BLaER1 (cell line): ENCODE results near the gene PTPRCAP.
A peak's percentile ranks its signal among the peaks of the same experiment; 100 is the strongest.

Source experiments
- H3K27ac ChIP-seq: shearing (Covaris generic); formaldehyde crosslinking; 2 replicates; pipeline ENCODE4 v1.8.1; 2022
- H3K27me3 ChIP-seq: shearing (Covaris generic); formaldehyde crosslinking; 2 replicates; pipeline ENCODE4 v1.8.1; 2022
- H3K36me3 ChIP-seq: shearing (Covaris generic); formaldehyde crosslinking; 2 replicates; pipeline ENCODE4 v1.8.1; 2022
- H3K4me1 ChIP-seq: shearing (Covaris generic); formaldehyde crosslinking; 2 replicates; pipeline ENCODE4 v1.8.1; 2022
- H3K4me2 ChIP-seq: shearing (Covaris generic); formaldehyde crosslinking; 2 replicates; pipeline ENCODE4 v1.8.1; 2022
- H3K4me3 ChIP-seq: shearing (Covaris generic); formaldehyde crosslinking; 2 replicates; pipeline ENCODE4 v1.8.1; 2022
- H3K9ac ChIP-seq: shearing (Covaris generic); formaldehyde crosslinking; 2 replicates; pipeline ENCODE4 v1.8.1; 2022
- H3K9me3 ChIP-seq: shearing (Covaris generic); formaldehyde crosslinking; 2 replicates; pipeline ENCODE4 v1.8.1; 2022
- H4K20me1 ChIP-seq: shearing (Covaris generic); formaldehyde crosslinking; 2 replicates; pipeline ENCODE4 v1.8.1; 2022
- Cebpa-rat ChIP-seq: shearing (Covaris generic); IDR thresholded peaks from 2 replicates; pipeline ENCODE4 v1.8.1; 2022

PTPRCAP gene

DNA sequence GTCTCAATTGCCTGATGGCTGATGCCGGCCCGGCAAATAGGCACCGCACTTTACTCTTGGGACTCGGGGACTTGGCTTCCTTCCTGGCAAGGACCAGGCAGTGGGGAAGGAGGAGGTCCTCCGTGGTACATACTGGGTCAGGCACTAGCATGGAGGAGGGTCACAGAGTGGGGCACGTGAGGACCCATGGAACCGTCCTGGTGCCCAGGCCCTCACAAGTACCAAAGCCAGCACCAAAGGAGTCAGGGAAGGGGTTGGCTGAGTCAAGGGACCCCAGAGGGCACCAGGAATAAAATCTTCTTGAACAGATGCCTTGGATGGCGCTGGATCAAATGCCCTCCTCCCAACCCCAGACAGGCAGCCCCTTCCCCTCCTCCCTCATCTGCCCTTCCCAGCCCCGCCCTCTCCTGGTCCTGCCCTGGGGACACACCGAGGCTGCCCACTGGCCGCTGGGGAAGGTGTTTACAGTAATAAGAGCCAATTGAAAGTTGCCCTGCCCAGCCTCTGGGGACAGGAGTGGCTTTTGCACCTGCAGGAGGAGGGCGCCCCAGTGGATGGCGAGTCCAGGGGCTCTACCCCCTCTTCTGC is 27.6 kb downstream of the PTPRCAP start:
- H3K36me3 ChIP-seq, result 0 out of 2 replicates have a peak, but pooled peaks cover 10% of the 10 kb centered on the region
- H3K27ac ChIP-seq, result peak overlapping the region; percentile 97
- no peak for TF ChIP-seq Cebpa-rat
- no peaks in the 10 kb centered on the region for H3K9me3 ChIP-seq
- peak overlapping the region; percentile 87 for H3K9ac ChIP-seq
- H3K4me1 ChIP-seq, result peaks cover 99% of the 10 kb centered on the region
- peak overlapping the region; percentile 100 for H3K4me2 ChIP-seq
- H4K20me1 ChIP-seq, result no peaks in the 10 kb centered on the region
- peak overlapping the region; percentile 45 for H3K4me3 ChIP-seq
- H3K27me3 ChIP-seq, result peaks cover 14% of the 10 kb centered on the region

DNA sequence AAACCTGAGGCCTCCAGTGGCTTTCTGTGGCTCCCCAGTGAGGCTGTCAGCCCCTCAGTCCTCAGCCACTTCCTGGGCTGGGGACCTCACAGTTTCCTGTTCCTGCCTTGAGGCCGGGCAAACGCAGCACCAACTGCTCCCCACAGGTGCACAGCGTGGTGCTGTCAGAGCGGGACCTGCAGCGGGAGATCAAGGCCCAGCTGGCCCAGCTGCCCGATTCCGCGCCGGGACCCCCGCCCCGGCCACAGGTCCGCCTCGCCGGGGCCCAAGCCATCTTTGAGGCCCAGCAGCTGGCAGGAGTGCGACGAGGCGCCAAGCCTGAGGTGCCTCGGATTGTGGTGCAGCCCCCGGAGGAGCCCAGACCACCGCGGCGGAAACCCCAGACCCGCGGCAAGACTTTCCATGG is 28.2 kb downstream of the PTPRCAP start:
- peaks cover 100% of the 10 kb centered on the region for H3K4me1 ChIP-seq
- H3K4me2 ChIP-seq, result peak overlapping the region; percentile 100
- TF ChIP-seq Cebpa-rat, result no peak
- H3K4me3 ChIP-seq, result peak overlapping the region; percentile 45
- peak overlapping the region; percentile 97 for H3K27ac ChIP-seq
- H4K20me1 ChIP-seq, result no peaks in the 10 kb centered on the region
- H3K27me3 ChIP-seq, result peaks cover 8% of the 10 kb centered on the region
- peak overlapping the region; percentile 87 for H3K9ac ChIP-seq
- no peaks in the 10 kb centered on the region for H3K9me3 ChIP-seq
- H3K36me3 ChIP-seq, result 0 out of 2 replicates have a peak, but pooled peaks cover 10% of the 10 kb centered on the region

DNA sequence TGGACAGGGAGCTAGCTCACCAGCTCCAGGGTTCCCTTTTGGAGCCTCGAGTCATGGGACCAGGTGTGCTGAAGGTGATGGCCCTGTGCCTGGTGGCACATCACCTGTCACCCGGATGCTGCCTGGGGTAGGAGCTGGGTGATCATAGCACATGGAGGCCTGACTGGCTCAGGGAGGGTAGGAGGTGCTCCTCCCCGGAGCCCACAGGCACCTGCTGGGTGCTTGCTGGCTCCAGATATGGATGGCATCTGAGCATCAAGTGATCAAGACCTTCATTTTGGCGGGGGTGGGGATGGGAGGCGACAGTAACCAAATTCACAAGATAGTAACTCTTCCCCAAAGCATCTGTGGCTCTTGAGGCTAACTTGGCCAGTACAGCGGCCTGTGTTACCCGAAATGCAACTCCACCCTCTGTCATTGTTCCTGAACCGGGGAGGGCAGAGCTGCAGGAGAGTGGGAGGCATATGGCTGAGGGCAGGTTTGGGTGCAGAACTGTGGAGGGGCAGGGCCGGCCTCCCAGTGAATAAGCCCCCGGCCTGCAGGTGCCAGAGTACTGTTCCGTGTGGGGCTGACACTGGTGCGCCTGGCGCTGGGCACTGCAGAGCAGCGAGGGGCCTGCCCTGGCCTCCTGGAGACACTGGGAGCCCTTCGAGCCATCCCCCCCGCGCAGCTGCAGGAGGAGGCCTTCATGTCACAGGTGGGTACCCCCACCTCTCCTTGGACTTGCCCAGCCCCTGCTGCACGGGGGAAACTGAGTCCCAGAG is 28.9 kb downstream of the PTPRCAP start:
- no peaks in the 10 kb centered on the region for H3K9me3 ChIP-seq
- peak overlapping the region; percentile 45 for H3K4me3 ChIP-seq
- TF ChIP-seq Cebpa-rat, result no peak
- H3K27me3 ChIP-seq, result peaks cover 2% of the 10 kb centered on the region; the same call in 1 of the 2 replicates
- peak overlapping the region; percentile 87 for H3K9ac ChIP-seq
- H3K4me2 ChIP-seq, result peak overlapping the region; percentile 100
- H4K20me1 ChIP-seq, result no peaks in the 10 kb centered on the region
- H3K4me1 ChIP-seq, result peaks cover 100% of the 10 kb centered on the region
- 0 out of 2 replicates have a peak, but pooled peaks cover 10% of the 10 kb centered on the region for H3K36me3 ChIP-seq
- peak overlapping the region; percentile 97 for H3K27ac ChIP-seq

DNA sequence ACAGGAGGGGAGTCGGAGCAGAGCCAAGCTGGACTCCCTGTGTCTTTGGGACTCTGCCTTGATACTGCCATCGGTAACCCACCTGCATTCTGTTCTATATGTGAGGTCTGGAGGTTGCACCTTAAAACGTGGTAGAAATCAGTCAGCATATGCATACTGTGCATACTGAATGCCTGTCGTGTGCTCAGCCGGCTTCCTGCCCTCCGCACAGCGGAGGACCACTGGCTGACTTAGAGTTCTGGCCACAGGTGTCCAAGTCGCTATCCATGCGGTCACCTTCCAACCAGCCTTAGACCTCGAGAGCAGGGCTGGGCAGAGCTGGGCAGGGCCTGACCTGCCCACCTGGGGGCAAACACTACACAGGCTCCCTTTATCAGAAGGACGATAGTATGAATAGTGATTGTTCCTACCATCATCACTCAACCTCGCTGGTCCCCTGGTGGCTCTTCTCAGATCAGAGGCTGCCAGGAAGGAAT is 29.8 kb downstream of the PTPRCAP start:
- Histone ChIP-seq H3K4me2 (peak overlapping the region; percentile 100), H3K9me3 (no peaks in the 10 kb centered on the region), H4K20me1 (no peaks in the 10 kb centered on the region), H3K4me1 (peaks cover 100% of the 10 kb centered on the region), H3K27ac (peak overlapping the region; percentile 97), H3K9ac (peak overlapping the region; percentile 87), H3K27me3 (no peaks in the 10 kb centered on the region), H3K4me3 (peak overlapping the region; percentile 45), H3K36me3 (0 out of 2 replicates have a peak, but pooled peaks cover 10% of the 10 kb centered on the region)
- no peak for TF ChIP-seq Cebpa-rat

DNA sequence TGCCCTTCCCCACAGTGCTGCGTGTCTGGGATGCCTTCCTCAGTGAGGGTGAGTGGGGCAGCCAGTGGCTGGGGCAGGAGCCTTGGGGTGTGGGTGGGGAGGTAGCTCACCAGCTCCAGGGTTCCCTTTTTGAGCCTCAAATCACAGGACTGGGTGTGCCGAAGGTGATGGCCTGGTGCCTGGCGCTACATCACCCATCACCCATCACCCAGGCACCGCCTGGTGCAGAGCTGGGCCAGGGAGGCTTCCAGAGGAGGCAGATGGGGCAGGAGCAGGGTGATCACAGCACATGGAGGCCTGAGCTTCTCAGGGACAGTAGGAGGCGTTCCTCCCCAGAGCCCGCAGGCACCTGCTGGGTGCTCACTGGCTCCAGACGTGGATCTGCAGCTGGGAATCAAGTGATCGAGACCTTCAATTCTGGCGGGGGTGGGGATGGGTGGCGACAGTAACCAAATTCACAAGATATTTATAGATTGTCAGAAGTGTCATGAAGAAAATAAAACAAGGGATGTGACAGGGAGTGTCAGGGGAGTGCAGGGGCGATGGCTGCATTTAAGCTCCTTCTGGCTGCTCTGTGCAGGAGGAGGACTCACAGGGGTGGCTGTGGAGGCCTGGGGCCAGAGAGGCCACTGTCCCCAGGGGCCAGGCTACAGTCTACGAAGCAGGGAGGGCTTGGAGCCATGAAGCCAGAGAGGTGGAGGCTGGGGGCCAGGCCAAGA is 30.4 kb downstream of the PTPRCAP start:
- Histone ChIP-seq H3K27me3 (no peaks in the 10 kb centered on the region), H3K36me3 (0 out of 2 replicates have a peak, but pooled peaks cover 10% of the 10 kb centered on the region), H3K9ac (peak overlapping the region; percentile 87), H3K4me3 (peak overlapping the region; percentile 45), H3K9me3 (no peaks in the 10 kb centered on the region), H3K4me2 (peak overlapping the region; percentile 100), H3K4me1 (peaks cover 100% of the 10 kb centered on the region), H3K27ac (peak overlapping the region; percentile 97), H4K20me1 (no peaks in the 10 kb centered on the region)
- no peak for TF ChIP-seq Cebpa-rat

DNA sequence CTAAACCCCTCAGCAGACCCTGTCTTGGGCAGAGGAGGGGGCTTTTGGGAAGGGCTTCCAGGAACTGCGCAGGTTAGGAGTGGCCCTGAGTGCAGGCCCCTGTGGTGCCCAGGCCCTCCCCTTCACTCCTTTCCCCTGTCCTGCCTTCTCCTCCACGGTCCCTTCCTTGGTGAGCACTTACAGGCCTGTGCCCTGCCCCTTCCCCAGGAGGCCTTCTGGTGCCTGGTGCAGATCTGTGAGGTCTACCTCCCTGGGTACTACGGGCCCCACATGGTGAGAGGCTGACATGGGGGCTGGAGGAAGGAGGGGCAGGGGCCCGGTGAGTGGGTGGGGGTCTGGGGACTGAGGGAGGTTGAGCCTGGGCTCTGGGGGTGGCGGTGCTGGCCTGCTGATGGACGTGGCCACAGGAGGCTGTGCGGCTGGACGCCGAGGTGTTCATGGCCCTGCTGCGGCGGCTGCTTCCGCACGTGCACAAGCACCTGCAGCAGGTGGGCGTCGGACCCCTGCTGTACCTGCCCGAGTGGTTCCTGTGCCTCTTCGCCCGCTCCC is 31.0 kb downstream of the PTPRCAP start:
- Histone ChIP-seq H4K20me1 (no peaks in the 10 kb centered on the region), H3K4me1 (peaks cover 96% of the 10 kb centered on the region), H3K36me3 (0 out of 2 replicates have a peak, but pooled peaks cover 10% of the 10 kb centered on the region), H3K27me3 (no peaks in the 10 kb centered on the region), H3K9ac (peak overlapping the region; percentile 87; the same call in 1 of the 2 replicates), H3K9me3 (no peaks in the 10 kb centered on the region), H3K27ac (peak overlapping the region; percentile 97), H3K4me2 (peak overlapping the region; percentile 100), H3K4me3 (0 out of 2 replicates have a peak overlapping the region, but pooled peaks have one; percentile 45)
- no peak for TF ChIP-seq Cebpa-rat

GRCh38 chr11:67405688-67406339 is 31.7 kb downstream of the PTPRCAP start:
- H3K4me3 ChIP-seq, result peak overlapping the region; percentile 70; the same call in 1 of the 2 replicates
- peak overlapping the region; percentile 100 for H3K4me2 ChIP-seq
- H3K27me3 ChIP-seq, result no peaks in the 10 kb centered on the region
- 0 out of 2 replicates have a peak, but pooled peaks cover 10% of the 10 kb centered on the region for H3K36me3 ChIP-seq
- H4K20me1 ChIP-seq, result peaks cover 6% of the 10 kb centered on the region
- peak overlapping the region; percentile 87; the same call in 1 of the 2 replicates for H3K9ac ChIP-seq
- no peaks in the 10 kb centered on the region for H3K9me3 ChIP-seq
- peak overlapping the region; percentile 97 for H3K27ac ChIP-seq
- TF ChIP-seq Cebpa-rat, result no peak
- peaks cover 91% of the 10 kb centered on the region for H3K4me1 ChIP-seq

DNA sequence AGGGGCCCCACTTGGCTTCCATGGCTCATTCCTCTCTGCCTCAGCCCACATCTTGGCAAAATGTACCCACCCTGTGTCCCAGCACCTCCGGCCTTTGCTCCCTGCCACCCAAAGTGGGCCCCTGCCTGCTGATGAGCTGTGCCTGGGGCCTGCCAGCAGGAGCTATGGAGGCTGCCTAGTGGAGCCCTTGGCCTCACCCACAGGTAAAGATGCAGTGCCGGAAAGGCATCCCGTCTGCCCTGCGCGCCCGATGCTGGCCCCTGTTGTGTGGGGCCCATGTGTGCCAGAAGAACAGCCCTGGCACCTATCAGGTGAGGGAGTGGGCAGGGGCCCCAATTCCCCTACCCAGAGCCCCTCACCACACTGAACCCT is 32.3 kb downstream of the PTPRCAP start:
- Histone ChIP-seq H3K4me2 (peak overlapping the region; percentile 100), H3K4me3 (peak overlapping the region; percentile 70), H3K36me3 (peaks cover 14% of the 10 kb centered on the region)

More for the DNA sequence above, 32.3 kb downstream of the PTPRCAP start:
- peaks cover 12% of the 10 kb centered on the region for H4K20me1 ChIP-seq
- no peaks in the 10 kb centered on the region for H3K27me3 ChIP-seq
- no peak for TF ChIP-seq Cebpa-rat
- peak overlapping the region; percentile 97 for H3K27ac ChIP-seq
- H3K9ac ChIP-seq, result peak overlapping the region; percentile 87
- peaks cover 91% of the 10 kb centered on the region for H3K4me1 ChIP-seq
- no peaks in the 10 kb centered on the region for H3K9me3 ChIP-seq
